OCI-LY1 (cell line): Measurements from ENCODE around the gene ARHGEF12.
A peak's percentile ranks its signal among the peaks of the same experiment; 100 is the strongest.

Source experiments
- H2AFZ ChIP-seq: fragments of 200-600 bp; sonication (generic), shearing (Covaris generic); 2 replicates; pipeline ENCODE4 v1.6.0; 2014; ENCODE audit warnings: antibody characterized with exemption, mild to moderate bottlenecking, low read length
- H3F3A ChIP-seq: fragments of 200-600 bp; sonication (generic), shearing (Covaris generic); 2 replicates; pipeline ENCODE4 v1.6.0; 2014; ENCODE audit warnings: mild to moderate bottlenecking, antibody characterized with exemption, low read length, moderate library complexity; ENCODE audit not compliant: insufficient read depth
- H3K27ac ChIP-seq: fragments of 200-600 bp; sonication (generic); 2 replicates; pipeline ENCODE4 v1.5.1; 2014; ENCODE audit warnings: low read length, mixed run types, mild to moderate bottlenecking, low read depth; ENCODE audit not compliant: poor library complexity, severe bottlenecking
- H3K27me3 ChIP-seq: fragments of 200-600 bp; sonication (generic); 2 replicates; pipeline ENCODE4 v1.6.0; 2014; ENCODE audit warnings: antibody characterized with exemption, mild to moderate bottlenecking, low read length, moderate library complexity; ENCODE audit not compliant: insufficient read depth
- H3K36me3 ChIP-seq: fragments of 200-600 bp; sonication (generic); 2 replicates; pipeline ENCODE4 v1.6.1; 2014; ENCODE audit warnings: mild to moderate bottlenecking, antibody characterized with exemption, low read length, moderate library complexity, mixed read lengths; ENCODE audit not compliant: insufficient read depth
- H3K4me1 ChIP-seq: fragments of 200-600 bp; sonication (generic); 2 replicates; pipeline ENCODE4 v1.5.1; 2014; ENCODE audit warnings: mild to moderate bottlenecking, low read length, moderate library complexity; ENCODE audit not compliant: insufficient read depth, severe bottlenecking
- H3K4me2 ChIP-seq: fragments of 200-600 bp; sonication (generic), shearing (Covaris generic); 2 replicates; pipeline ENCODE4 v1.6.1; 2014; ENCODE audit warnings: low read length
- H3K4me3 ChIP-seq: fragments of 200-600 bp; sonication (generic); 2 replicates; pipeline ENCODE4 v1.5.1; 2014; ENCODE audit warnings: low read length, low read depth, mild to moderate bottlenecking, mixed read lengths; ENCODE audit not compliant: poor library complexity, severe bottlenecking
- H3K79me2 ChIP-seq: fragments of 200-600 bp; shearing (Covaris generic); 2 replicates; pipeline ENCODE4 v1.6.1; 2016; ENCODE audit warnings: mixed run types, low read length, mixed read lengths; ENCODE audit not compliant: insufficient read depth
- H3K9ac ChIP-seq: fragments of 200-600 bp; sonication (generic), shearing (Covaris generic); 2 replicates; pipeline ENCODE4 v1.6.1; 2014; ENCODE audit warnings: mild to moderate bottlenecking, low read length, mixed read lengths
- H3K9me2 ChIP-seq: fragments of 200-600 bp; sonication (generic), shearing (Covaris generic); 2 replicates; pipeline ENCODE4 v1.6.1; 2014; ENCODE audit warnings: low read depth, mild to moderate bottlenecking, low read length, mixed read lengths
- H3K9me3 ChIP-seq: fragments of 200-600 bp; shearing (Covaris generic); 2 replicates; pipeline ENCODE4 v1.6.1; 2014; ENCODE audit warnings: low read length, mixed read lengths
- H4K20me1 ChIP-seq: fragments of 200-600 bp; sonication (generic), shearing (Covaris generic); 2 replicates; pipeline ENCODE4 v1.6.0; 2016; ENCODE audit warnings: mild to moderate bottlenecking, low read length; ENCODE audit not compliant: insufficient read depth
- EZH2 ChIP-seq: fragments of 200-600 bp; sonication (generic), shearing (Covaris generic); IDR thresholded peaks from 2 replicates; pipeline ENCODE4 v1.8.0; 2017; ENCODE audit warnings: borderline replicate concordance, mixed run types, mild to moderate bottlenecking, antibody characterized with exemption, low read length, moderate library complexity, mixed read lengths
- TF ChIP-seq, protein P1 (sequence below): fragments of 200-600 bp; sonication (generic), shearing (Covaris generic); IDR thresholded peaks from 2 replicates; pipeline ENCODE4 v1.5.1; 2017; ENCODE audit warnings: mild to moderate bottlenecking, antibody characterized with exemption, low read length, moderate library complexity, mixed read lengths

The ARHGEF12 gene

DNA sequence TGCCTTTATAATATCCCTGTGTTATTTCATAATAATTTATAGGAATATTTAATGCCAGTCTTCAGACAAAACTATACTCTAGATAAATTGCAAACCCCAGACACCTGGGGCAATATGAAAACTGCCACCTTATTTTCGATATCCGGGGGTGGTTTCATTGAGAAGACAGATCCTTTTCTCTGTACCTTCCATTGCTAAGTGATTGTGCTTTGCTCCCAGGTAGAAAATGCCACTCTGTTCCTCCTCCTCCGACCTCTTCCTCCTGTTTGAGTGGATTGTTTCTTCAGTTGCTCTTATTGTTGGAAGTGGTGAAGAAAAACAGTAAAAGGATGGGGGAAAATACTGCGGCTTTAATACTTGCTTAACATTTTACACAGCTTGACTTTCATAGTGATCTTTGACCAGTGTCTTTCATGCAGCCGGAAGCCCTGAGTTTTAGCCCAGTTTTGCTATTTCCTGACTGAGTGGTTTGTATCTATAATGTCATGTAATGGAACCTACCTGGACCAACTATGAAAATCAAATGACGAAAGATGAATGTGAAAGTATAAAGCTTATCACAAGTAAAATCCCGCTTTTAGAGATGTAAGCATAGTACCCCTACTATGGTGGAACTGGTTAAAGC, 169.7 kb downstream of the ARHGEF12 start:
- H3K36me3 ChIP-seq = no peaks in the 10 kb centered on the region
- H4K20me1 ChIP-seq = no peaks in the 10 kb centered on the region
- H3K9ac ChIP-seq = no peak overlapping the region
- H3K79me2 ChIP-seq = no peaks in the 10 kb centered on the region
- H3K4me3 ChIP-seq = no peak overlapping the region
- H3K9me3 ChIP-seq = no peaks in the 10 kb centered on the region
- TF ChIP-seq EZH2 = no peak
- TF ChIP-seq, protein P1, sequence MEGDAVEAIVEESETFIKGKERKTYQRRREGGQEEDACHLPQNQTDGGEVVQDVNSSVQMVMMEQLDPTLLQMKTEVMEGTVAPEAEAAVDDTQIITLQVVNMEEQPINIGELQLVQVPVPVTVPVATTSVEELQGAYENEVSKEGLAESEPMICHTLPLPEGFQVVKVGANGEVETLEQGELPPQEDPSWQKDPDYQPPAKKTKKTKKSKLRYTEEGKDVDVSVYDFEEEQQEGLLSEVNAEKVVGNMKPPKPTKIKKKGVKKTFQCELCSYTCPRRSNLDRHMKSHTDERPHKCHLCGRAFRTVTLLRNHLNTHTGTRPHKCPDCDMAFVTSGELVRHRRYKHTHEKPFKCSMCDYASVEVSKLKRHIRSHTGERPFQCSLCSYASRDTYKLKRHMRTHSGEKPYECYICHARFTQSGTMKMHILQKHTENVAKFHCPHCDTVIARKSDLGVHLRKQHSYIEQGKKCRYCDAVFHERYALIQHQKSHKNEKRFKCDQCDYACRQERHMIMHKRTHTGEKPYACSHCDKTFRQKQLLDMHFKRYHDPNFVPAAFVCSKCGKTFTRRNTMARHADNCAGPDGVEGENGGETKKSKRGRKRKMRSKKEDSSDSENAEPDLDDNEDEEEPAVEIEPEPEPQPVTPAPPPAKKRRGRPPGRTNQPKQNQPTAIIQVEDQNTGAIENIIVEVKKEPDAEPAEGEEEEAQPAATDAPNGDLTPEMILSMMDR = no peak
- H2AFZ ChIP-seq = no peak overlapping the region
- no peak overlapping the region for H3K27ac ChIP-seq
- no peaks in the 10 kb centered on the region for H3K4me1 ChIP-seq
- H3K4me2 ChIP-seq = no peak overlapping the region
- no peaks in the 10 kb centered on the region for H3K9me2 ChIP-seq
- no peaks in the 10 kb centered on the region for H3F3A ChIP-seq
- H3K27me3 ChIP-seq = no peaks in the 10 kb centered on the region

DNA sequence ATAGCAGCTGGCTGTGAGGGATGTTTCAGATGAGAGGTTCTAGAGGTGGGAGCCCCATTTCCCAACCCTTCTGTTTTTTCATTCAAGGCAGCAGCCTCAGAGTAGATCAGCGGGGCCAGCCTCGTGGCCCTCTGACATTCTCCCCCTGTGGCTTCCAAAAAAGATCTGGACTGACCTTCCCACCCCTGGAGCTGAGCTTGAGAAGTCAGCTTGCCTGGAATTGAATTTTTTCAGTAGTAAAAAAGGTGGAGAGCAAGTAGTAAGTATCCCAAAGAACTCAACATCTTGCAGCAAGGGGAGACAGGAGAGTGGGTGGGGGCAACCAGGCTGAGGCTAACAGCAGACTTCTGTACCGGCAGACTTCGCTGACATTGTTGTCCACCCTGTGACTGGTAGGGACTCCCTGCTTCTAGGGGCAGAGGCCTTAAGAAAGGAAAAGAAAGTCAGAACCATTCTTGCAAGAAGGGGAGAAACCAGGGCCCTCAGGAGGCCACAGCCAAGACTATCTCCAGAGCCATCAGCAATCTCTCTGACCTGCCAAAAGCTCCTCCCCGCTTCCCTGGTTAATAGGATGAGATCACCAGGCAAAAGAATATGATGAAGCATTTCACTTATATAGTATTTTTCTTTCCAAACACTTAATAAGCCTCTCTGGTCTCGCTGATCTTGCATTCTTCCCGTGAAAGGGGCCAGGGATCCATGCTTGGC, 173.3 kb downstream of the ARHGEF12 start:
- no peak overlapping the region for H2AFZ ChIP-seq
- H3K9me3 ChIP-seq = no peaks in the 10 kb centered on the region
- H4K20me1 ChIP-seq = no peaks in the 10 kb centered on the region
- H3K36me3 ChIP-seq = no peaks in the 10 kb centered on the region
- H3K79me2 ChIP-seq = no peaks in the 10 kb centered on the region
- H3K9ac ChIP-seq = no peak overlapping the region
- TF ChIP-seq, protein P1 = no peak
- no peak for TF ChIP-seq EZH2
- no peak overlapping the region for H3K4me2 ChIP-seq
- no peak overlapping the region for H3K4me3 ChIP-seq
- no peaks in the 10 kb centered on the region for H3F3A ChIP-seq
- H3K27ac ChIP-seq = no peak overlapping the region
- no peaks in the 10 kb centered on the region for H3K4me1 ChIP-seq
- H3K27me3 ChIP-seq = no peaks in the 10 kb centered on the region
- H3K9me2 ChIP-seq = no peaks in the 10 kb centered on the region

DNA sequence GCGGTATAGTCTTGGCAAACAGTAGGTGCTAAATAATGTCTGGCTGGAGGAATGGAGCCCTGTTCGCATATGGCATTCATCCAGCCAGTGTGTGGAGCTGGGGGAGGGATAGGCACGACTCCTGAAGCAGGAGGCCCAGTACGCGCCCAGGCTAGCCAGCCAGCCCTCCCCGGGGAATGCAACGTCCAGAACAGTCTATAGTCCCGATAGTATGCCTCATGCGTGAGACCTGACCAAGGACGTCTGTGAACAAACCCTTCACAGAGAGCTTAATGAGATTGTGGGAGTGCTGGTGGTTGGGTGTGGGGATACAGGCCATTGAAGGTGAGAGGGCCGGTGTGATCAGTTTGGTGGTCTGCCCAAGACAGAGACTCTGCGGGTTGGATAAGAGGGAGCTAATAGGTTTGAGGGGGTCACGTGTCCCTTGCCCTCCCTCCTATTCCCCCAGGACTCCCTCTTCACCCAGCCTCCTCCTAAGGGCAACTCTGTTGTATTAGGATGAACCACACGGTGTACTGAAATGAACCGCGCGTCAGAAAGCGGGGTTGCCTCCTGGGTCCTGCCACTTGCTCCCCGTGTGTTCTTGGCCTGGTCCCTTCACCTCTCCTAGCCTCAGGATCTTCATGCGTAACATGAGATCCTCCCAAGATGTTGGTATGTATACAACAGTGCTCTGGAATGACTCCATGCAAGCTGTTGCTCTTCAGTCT, 174.3 kb downstream of the ARHGEF12 start:
- H4K20me1 ChIP-seq = no peaks in the 10 kb centered on the region
- no peak overlapping the region for H3K9ac ChIP-seq
- TF ChIP-seq EZH2 = no peak
- TF ChIP-seq, protein P1 = no peak
- H3K9me3 ChIP-seq = no peaks in the 10 kb centered on the region
- no peak overlapping the region for H2AFZ ChIP-seq
- no peaks in the 10 kb centered on the region for H3K79me2 ChIP-seq
- no peaks in the 10 kb centered on the region for H3K27me3 ChIP-seq
- peak overlapping the region; percentile 21 for H3K4me3 ChIP-seq
- no peaks in the 10 kb centered on the region for H3F3A ChIP-seq
- H3K27ac ChIP-seq = no peak overlapping the region
- no peaks in the 10 kb centered on the region for H3K36me3 ChIP-seq
- H3K4me1 ChIP-seq = no peaks in the 10 kb centered on the region
- H3K4me2 ChIP-seq = no peak overlapping the region
- no peaks in the 10 kb centered on the region for H3K9me2 ChIP-seq
